GM18517 (cell line): ENCODE measurements around the gene ADSS1.
"Not testable (repeated sequence)": the region's sequence is repeated elsewhere in the genome, so short reads cannot be mapped to it uniquely, and the experiment has no call there.

ENCODE experiments used
- ATAC-seq: cut with Tn5 transposase; IDR thresholded peaks from one replicate; pipeline ENCODE4 v1.9.1; 2021; ENCODE audit warnings: mild to moderate bottlenecking, moderate library complexity; ENCODE audit not compliant: unreplicated experiment

ADSS1 gene

GRCh38 chr14:104745431-104745830 lies 21.4 kb downstream of the ADSS1 start:
- no peak for ATAC-seq

GRCh38 chr14:104746071-104746545 lies 22.1 kb downstream of the ADSS1 start:
- ATAC-seq: no peak

- no peak for ATAC-seq
Measured at GRCh38 chr14:104746934-104747481, 23.0 kb downstream of the ADSS1 start.

GRCh38 chr14:104747876-104748275 lies 23.8 kb downstream of the ADSS1 start:
- no peak for ATAC-seq

- no peak for ATAC-seq
Measured at GRCh38 chr14:104749111-104749649, 25.2 kb downstream of the ADSS1 start.

DNA sequence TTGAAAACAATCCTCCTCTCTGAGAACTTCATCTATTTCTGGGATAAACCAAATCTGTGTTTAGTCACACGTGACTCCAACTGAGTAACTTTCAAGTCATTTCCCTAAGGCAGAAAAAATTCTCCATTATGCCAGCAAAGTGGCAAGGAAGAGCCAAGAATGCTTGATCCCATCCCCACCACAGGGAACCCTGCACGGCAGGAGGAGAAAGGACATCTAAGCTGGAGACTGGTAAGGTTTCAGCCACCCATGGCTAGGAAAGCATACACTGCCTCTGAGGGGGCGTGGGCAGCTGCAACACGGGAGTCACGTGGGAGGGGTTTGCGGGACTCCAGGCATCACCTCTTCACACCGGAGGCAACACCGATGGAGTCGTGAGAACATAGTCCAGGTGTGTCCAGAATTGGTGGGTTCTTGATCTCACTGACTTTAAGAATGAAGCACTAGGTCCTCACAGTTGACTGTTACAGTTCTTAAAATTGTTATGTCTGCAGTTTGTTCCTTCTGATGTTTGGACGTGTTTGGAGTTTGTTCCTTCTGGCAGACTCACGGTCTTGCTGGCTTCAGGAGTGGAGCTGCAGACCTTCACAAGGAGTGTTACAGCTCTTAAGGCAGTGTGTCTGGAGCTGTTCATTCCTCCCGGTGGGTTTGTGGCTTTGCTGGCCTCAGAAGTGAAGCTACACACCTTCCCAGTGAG lies 26.2 kb downstream of the ADSS1 start:
- no peak for ATAC-seq

GRCh38 chr14:104750753-104751057 lies 26.7 kb downstream of the ADSS1 start:
- ATAC-seq: not testable (repeated sequence)

DNA sequence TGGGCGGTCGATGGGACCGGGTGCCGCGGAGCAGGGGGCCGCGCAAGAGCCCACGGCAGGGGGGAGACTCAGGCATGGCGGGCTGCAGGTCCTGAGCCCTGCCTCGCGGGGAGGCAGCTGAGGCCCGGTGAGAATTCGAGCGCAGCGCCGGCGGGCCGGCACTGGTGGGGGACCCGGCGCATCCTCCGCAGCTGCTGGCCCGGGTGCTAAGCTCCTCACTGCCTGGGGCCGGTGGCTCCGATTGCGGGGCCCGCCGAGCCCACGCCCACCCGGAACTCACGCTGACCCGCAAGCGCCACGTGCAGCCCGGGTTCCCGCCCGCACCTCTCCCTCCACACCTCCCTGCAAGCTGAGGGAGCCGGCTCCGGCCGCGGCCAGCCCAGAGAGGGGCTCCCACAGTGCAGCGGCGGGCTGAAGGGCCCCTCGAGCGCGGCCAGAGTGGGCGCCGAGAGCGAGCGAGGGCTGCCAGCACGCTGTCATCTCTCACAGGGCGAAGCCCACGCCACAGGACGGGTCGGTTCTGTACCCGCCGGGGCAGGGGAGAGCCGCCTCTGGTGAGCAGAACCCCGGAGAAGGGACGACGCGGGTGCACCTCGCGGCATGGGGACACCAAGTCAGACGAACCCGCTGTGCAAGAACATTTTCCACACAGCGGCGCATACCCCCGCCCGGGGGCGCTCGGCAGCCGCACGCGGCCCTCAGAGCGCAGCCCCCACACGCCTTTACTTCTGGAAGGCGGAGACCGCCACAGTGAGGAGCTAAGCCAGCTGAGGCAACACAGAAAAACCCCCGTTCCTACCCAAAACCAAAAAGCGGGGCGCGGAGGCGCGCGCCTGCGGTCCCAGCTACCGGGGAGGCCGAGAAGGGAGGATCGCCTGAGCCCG lies 27.8 kb downstream of the ADSS1 start:
- ATAC-seq: no peak

GRCh38 chr14:104752423-104752734 lies 28.4 kb downstream of the ADSS1 start:
- ATAC-seq: peak; percentile 79

DNA sequence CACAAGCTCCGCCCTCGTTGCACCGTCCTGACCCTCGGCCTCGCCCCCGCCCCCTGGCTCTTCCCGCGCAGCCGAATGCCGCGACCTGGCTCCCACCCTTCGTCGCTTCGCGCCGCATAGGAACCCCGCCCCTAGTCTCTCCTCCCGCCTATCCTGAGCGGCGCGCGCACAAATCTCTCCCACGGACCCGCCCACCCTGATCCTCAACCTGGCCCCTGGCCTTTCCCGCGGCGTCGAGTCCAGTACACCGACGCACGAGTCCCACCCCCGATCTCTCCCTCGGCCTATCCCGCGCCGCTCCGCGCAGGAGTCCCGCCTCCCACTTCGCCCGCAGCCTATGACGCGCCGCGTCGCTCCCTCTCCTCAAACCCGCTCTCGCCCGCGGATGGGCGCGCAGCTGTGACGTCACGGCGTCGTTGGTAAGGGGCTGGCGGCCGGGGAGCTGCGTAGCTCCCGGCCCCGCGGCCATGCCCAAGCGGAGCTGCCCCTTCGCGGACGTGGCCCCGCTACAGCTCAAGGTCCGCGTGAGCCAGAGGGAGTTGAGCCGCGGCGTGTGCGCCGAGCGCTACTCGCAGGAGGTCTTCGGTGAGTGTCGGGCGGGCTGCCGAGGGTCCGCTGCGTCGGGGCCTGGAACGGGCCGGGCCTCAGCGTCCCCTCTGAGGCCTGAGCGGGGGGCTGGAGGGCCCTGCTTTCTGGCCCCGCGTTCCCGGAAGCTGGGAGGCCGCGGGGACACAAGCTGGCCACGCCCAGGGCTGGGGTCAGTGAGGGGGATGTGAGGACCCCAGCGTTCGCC lies 28.9 kb downstream of the ADSS1 start, which contains the start of gene SIVA1:
TSS of gene SIVA1 (plus strand) at position 413 of the 793 bp plus-strand sequence. CDS start at position 468, 55 bp downstream.
- peak; percentile 85 for ATAC-seq

DNA sequence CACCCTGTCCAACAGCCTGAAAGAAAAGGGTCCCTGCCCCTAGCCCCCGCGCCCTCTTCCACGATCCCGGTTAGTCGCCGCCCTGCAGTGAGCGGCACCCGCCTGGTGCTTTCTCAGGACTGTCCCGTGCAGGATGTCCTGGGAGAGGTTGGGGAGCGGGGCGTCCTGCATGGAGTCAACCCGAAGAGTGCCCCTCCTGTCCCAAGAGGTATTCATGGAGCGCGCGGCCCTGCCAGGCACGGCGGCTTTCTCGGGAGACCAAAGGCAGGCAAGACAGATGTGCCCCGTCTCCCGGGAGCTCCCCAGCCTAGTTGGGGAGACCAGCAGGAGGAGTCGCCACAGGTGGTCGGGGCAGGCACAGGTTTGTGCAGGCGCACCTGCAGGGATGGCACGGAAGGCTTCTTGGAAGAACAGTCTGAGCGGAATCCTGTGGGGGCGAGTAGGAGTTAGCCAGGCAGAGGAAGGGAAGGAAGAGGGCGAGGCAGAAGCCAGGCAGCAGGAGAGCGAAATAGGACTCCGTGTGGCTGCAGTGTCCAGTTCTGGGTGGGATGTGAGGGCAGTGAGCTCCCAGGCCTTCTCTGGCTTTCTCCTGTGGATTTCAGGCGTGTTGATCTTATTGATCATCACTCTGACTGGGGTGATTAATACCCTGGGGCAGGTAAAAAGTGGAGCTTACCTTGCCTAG lies 29.6 kb downstream of the ADSS1 start:
- ATAC-seq: no peak

- ATAC-seq: no peak
Measured at GRCh38 chr14:104754213-104754851, 30.3 kb downstream of the ADSS1 start.

DNA sequence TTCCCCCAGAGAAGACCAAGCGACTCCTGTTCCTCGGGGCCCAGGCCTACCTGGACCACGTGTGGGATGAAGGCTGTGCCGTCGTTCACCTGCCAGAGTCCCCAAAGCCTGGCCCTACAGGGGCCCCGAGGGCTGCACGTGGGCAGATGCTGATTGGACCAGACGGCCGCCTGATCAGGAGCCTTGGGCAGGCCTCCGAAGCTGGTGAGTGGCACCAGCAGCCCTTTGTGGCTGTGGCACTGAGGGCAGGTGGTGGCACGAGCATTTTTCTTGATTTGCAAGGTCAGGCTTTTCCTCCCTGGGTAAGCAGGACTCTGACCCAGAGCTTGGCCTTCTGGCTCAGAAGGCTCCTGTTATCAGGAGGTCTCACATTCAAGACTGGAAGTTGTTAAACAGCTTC lies 31.6 kb downstream of the ADSS1 start:
- no peak for ATAC-seq

GRCh38 chr14:104756477-104757237 lies 32.6 kb downstream of the ADSS1 start:
- no peak for ATAC-seq

GRCh38 chr14:104757238-104757585 lies 33.2 kb downstream of the ADSS1 start:
- no peak for ATAC-seq

- ATAC-seq: no peak
Measured at GRCh38 chr14:104757681-104758392, 33.8 kb downstream of the ADSS1 start.

DNA sequence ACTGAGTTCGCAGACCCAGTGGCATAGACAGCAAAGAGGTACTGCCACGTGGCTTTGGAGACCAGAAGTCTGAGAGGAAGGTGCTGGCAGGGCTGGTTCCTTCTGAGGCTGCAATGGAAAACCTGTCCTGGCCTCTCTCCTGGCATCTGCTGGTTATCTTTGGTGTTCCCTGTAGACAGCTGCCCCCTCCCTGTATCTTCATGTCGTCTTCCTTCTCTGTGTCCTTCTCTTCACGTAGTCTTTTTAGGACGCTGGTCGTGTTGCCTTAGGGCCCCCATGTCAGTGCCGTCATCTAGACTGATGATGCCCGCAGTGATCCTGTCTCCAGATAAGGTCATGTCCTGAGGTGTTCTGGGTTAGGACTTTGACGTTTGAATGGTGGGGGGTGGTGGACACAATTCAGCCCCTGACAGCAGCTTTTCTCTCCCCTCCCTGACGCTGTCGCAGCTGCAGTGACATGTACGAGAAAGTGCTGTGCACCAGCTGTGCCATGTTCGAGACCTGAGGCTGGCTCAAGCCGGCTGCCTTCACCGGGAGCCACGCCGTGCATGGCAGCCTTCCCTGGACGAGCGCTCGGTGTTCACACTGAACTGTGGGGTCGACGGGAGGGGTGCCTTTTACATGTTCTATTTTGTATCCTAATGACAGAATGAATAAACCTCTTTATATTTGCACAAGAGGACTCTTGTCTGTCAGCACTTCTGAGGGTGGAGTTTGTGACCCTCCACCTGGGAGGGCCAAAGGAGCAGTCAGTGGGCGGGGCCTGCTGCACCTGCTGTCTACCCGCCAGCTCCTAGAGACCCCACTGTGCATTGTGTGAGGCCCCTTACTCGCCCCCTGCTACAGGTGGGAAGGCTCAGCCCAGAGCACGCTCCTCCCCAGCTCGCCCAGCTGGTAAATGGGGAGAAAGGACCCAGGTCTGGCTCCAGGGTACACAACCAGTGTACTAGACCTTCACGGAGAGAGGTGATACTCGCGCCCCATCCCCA lies 35.2 kb downstream of the ADSS1 start:
- no peak for ATAC-seq
